Vagina (tissue), 2 donors: ENCODE measurements around the gene FAM209A. TPM values are rescaled to one million over a fixed set of nuclear protein-coding genes. Genes with fewer than 3 reads are reported as not detected.
"Not testable (repeated sequence)": the region's sequence is repeated elsewhere in the genome, so short reads cannot be mapped to it uniquely, and the experiment has no call there.

Experiments
- DNase-seq, 2 donors: peaks; one replicate each; pipeline ENCODE4 v3.0.0-alpha.2; 2017; ENCODE audit errors: extremely low spot score in 2 of 2
- H3K27ac ChIP-seq: fragments of 200-600 bp; sonication (generic); one replicate; pipeline ENCODE4 v1.5.1; 2019
- H3K27me3 ChIP-seq: fragments of 200-600 bp; sonication (generic); one replicate; pipeline ENCODE4 v1.5.1; 2019
- H3K36me3 ChIP-seq, 2 donors: fragments of 200-600 bp; sonication (generic); one replicate each; pipeline ENCODE4 v1.5.1; 2017 to 2019
- H3K4me1 ChIP-seq: fragments of 200-600 bp; sonication (generic); one replicate; pipeline ENCODE4 v1.5.1; 2019
- H3K4me3 ChIP-seq, 2 donors: fragments of 200-600 bp; sonication (generic); 1 replicate in 1 of 2; 2 replicates in 1 of 2; pipeline ENCODE4 v1.5.1; 2016 to 2019
- H3K9me3 ChIP-seq: fragments of 200-600 bp; sonication (generic); one replicate; pipeline ENCODE4 v1.5.1; 2019
- POLR2A ChIP-seq, 2 donors: fragments of 450-650 bp; IDR thresholded peaks; one replicate each; pipeline ENCODE4 v1.6.1; 2017; ENCODE audit warnings: antibody characterized with exemption in 2 of 2, mild to moderate bottlenecking in 2 of 2, moderate library complexity in 2 of 2
- POLR2AphosphoS5 ChIP-seq, 2 donors: sonication (generic); formaldehyde crosslinking; IDR thresholded peaks; one replicate each; pipeline ENCODE4 v1.9.0; 2017; ENCODE audit warnings: antibody characterized with exemption in 2 of 2, mild to moderate bottlenecking in 2 of 2, low read depth in 1 of 2; ENCODE audit not compliant: insufficient read depth in 1 of 2
- intact Hi-C: fragments of 100-400 bp; cut with DNase I; formaldehyde crosslinking; loops from one replicate; pipeline ENCODE4 v1.15.1; 2023
- total RNA-seq: library from RNA; depleted of rRNA; stranded (reverse); fragments of >200 nt; gene quantifications from one replicate; pipeline ENCODE4 v1.2.3, GENCODE V29; 2016
- TF ChIP-seq, protein P1 (sequence below), 3 experiments: fragments of 450-650 bp in 2 of 3; fragments of 200-600 bp in 1 of 3; sonication (generic) in 1 of 3; IDR thresholded peaks; one replicate each; pipeline ENCODE4 v1.5.1; 2017 to 2019; ENCODE audit warnings: antibody characterized with exemption in 3 of 3, mild to moderate bottlenecking in 2 of 3, moderate library complexity in 2 of 3

FAM209A gene, protein sequence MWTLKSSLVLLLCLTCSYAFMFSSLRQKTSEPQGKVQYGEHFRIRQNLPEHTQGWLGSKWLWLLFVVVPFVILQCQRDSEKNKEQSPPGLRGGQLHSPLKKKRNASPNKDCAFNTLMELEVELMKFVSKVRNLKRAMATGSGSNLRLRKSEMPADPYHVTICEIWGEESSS
- not detected for total RNA-seq

- H3K27me3 ChIP-seq, H3K27ac ChIP-seq, H3K4me3 ChIP-seq, intact Hi-C loops, H3K9me3 ChIP-seq, H3K4me1 ChIP-seq, DNase-seq: not testable (repeated sequence)
- peaks cover 0 to 14% of the 10 kb centered on the region in 2 donors for H3K36me3 ChIP-seq
These were observed at the start of gene FAM209A for GRCh38 chr20:56524444-56524843. Gene FAM209A (plus strand): TSS chr20:56524744. CDS start chr20:56524809, 65 bp downstream.

DNA sequence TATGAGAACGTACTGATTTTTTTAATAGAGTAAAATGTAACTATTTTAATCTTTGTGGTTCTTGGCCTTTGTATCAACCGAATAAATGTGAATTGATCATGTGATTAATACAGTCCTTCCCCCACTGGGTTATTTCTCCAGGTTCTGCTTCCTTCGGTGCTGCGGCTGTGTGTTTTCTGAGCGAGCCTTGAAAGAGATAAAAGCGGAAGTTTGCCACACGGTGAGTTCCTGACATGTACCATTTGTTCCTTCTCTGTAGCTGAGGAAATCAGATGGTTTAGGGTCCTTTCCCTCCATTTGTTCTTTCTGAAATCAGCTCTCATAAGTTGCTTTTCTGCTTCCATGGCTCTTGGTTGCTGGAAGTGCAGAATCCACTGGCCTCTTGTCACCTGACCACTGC, 40.6 kb upstream of the FAM209A start:
- TF ChIP-seq POLR2A (IDR thresholded peaks at IDR 0.05) = no peak
- no peak overlapping the region for H3K27ac ChIP-seq

DNA sequence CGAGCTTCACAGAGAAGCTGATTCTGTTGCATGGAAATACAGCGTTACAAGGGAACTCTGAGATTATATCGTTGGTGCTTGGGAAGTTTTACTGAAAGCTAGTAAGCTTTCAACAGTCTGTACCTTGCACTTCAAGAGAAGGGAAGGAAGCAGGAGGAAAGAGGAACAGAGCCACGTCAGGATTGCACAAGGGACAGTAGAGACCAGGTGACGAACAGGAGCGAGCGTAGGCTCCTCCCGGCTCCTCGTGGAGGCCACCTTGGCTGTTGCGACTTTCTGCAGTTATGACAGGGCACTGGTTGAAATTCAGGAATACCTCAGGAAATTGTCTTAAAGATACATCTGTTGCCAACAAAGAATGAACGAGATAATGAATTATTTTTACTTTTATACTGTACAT, 37.3 kb upstream of the FAM209A start:
- peaks cover 0 to 58% of the 10 kb centered on the region in 2 donors for H3K36me3 ChIP-seq
- no peak for DNase-seq
- H3K27ac ChIP-seq = no peak overlapping the region
- intact Hi-C loops = no loop called here
- no peaks in the 10 kb centered on the region for H3K4me1 ChIP-seq
- TF ChIP-seq, protein P1, sequence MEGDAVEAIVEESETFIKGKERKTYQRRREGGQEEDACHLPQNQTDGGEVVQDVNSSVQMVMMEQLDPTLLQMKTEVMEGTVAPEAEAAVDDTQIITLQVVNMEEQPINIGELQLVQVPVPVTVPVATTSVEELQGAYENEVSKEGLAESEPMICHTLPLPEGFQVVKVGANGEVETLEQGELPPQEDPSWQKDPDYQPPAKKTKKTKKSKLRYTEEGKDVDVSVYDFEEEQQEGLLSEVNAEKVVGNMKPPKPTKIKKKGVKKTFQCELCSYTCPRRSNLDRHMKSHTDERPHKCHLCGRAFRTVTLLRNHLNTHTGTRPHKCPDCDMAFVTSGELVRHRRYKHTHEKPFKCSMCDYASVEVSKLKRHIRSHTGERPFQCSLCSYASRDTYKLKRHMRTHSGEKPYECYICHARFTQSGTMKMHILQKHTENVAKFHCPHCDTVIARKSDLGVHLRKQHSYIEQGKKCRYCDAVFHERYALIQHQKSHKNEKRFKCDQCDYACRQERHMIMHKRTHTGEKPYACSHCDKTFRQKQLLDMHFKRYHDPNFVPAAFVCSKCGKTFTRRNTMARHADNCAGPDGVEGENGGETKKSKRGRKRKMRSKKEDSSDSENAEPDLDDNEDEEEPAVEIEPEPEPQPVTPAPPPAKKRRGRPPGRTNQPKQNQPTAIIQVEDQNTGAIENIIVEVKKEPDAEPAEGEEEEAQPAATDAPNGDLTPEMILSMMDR (IDR thresholded peaks at IDR 0.05) = no peak
- TF ChIP-seq POLR2AphosphoS5 (IDR thresholded peaks at IDR 0.05; ENCODE audit: insufficient read depth in 1 of 2, low read depth in 1 of 2) (no peak), POLR2A (IDR thresholded peaks at IDR 0.05) (no peak)
- H3K27me3 ChIP-seq = no peaks in the 10 kb centered on the region
- no peak overlapping the region for H3K4me3 ChIP-seq
- no peaks in the 10 kb centered on the region for H3K9me3 ChIP-seq

More for the DNA sequence above, 40.6 kb upstream of the FAM209A start:
- Histone ChIP-seq H3K4me3 (no peak overlapping the region), H3K4me1 (no peaks in the 10 kb centered on the region), H3K9me3 (no peaks in the 10 kb centered on the region), H3K27me3 (no peaks in the 10 kb centered on the region), H3K36me3 (peaks cover 0 to 68% of the 10 kb centered on the region in 2 donors)
- no peak for DNase-seq
- intact Hi-C loops = no loop called here

GRCh38 chr20:56488566-56488965, 36.0 kb upstream of the FAM209A start:
- DNase-seq = no peak
- no peaks in the 10 kb centered on the region for H3K9me3 ChIP-seq
- H3K4me3 ChIP-seq = no peak overlapping the region
- TF ChIP-seq POLR2AphosphoS5 (IDR thresholded peaks at IDR 0.05; ENCODE audit: insufficient read depth in 1 of 2, low read depth in 1 of 2) (no peak), POLR2A (IDR thresholded peaks at IDR 0.05) (no peak)
- TF ChIP-seq, protein P1 (IDR thresholded peaks at IDR 0.05) = no peak
- H3K36me3 ChIP-seq = peaks cover 0 to 49% of the 10 kb centered on the region in 2 donors
- intact Hi-C loops = no loop called here
- H3K4me1 ChIP-seq = no peaks in the 10 kb centered on the region
- H3K27ac ChIP-seq = no peak overlapping the region
- H3K27me3 ChIP-seq = no peaks in the 10 kb centered on the region

GRCh38 chr20:56501116-56501515, 23.4 kb upstream of the FAM209A start:
- Histone ChIP-seq H3K4me3 (no peak overlapping the region), H3K27me3 (no peaks in the 10 kb centered on the region), H3K36me3 (peaks cover 0 to 20% of the 10 kb centered on the region in 2 donors), H3K27ac (no peak overlapping the region), H3K9me3 (no peaks in the 10 kb centered on the region), H3K4me1 (no peaks in the 10 kb centered on the region)
- TF ChIP-seq, protein P1 (IDR thresholded peaks at IDR 0.05) = no peak
- TF ChIP-seq POLR2A (IDR thresholded peaks at IDR 0.05) (no peak), POLR2AphosphoS5 (IDR thresholded peaks at IDR 0.05; ENCODE audit: insufficient read depth in 1 of 2, low read depth in 1 of 2) (no peak)
- intact Hi-C loops = no loop called here
- DNase-seq = no peak

- Histone ChIP-seq H3K4me3 (no peak overlapping the region), H3K4me1 (no peaks in the 10 kb centered on the region), H3K27ac (no peak overlapping the region), H3K9me3 (no peaks in the 10 kb centered on the region), H3K27me3 (no peaks in the 10 kb centered on the region), H3K36me3 (peaks cover 0 to 11% of the 10 kb centered on the region in 2 donors)
- no peak for TF ChIP-seq POLR2A (IDR thresholded peaks at IDR 0.05)
- TF ChIP-seq POLR2AphosphoS5 (IDR thresholded peaks at IDR 0.05; ENCODE audit: insufficient read depth in 1 of 2, low read depth in 1 of 2) = no peak
- no peak for DNase-seq
- intact Hi-C loops = no loop called here
These were observed 20.6 kb upstream of the FAM209A start for GRCh38 chr20:56503916-56504315.
